ENCODE measurements around the gene NEURL3. TPM values are rescaled to one million over a fixed set of nuclear protein-coding genes. Genes with fewer than 3 reads are reported as not detected.

The NEURL3 gene, protein sequence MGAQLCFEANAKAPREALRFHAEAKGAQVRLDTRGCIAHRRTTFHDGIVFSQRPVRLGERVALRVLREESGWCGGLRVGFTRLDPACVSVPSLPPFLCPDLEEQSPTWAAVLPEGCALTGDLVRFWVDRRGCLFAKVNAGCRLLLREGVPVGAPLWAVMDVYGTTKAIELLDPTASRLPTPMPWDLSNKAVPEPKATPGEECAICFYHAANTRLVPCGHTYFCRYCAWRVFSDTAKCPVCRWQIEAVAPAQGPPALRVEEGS
- 0.09 and 0.16 TPM in 2 replicates for total RNA-seq

DNA sequence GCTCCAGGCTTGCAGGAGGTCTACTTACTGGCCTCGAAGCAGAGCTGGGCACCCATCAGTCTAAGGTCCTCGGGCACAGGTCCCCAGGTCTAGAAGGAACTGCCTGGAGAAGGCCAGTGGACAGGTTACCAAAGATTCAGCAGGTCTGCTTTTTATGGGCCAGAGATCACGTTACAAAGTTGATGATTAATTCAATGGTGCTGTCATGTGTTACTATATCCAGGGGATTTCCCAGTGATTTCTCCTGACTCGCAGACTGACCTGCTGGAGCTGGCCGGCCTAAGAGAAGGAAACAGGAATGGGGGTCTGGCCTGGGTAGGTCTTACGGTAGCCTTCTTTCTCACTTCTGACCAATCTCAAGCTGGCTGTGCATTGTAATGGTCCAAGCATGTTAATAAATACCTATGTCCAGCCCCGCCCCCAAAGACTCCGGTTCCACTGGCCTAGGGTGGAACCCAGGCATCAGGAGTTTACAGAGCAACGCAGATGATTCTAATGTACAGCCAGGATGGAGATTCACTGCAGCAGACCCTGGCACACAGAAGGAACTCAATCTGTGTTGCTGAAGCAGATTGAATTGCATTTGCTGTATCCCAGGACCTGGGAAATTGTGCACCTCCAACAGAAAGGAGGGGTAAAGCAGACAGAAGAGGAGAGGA lies at the start of gene NEURL3:
NEURL3 (minus strand) TSS at position 127 of the 659 bp plus-strand sequence; CDS start at position 56, 71 bp downstream.

DNA sequence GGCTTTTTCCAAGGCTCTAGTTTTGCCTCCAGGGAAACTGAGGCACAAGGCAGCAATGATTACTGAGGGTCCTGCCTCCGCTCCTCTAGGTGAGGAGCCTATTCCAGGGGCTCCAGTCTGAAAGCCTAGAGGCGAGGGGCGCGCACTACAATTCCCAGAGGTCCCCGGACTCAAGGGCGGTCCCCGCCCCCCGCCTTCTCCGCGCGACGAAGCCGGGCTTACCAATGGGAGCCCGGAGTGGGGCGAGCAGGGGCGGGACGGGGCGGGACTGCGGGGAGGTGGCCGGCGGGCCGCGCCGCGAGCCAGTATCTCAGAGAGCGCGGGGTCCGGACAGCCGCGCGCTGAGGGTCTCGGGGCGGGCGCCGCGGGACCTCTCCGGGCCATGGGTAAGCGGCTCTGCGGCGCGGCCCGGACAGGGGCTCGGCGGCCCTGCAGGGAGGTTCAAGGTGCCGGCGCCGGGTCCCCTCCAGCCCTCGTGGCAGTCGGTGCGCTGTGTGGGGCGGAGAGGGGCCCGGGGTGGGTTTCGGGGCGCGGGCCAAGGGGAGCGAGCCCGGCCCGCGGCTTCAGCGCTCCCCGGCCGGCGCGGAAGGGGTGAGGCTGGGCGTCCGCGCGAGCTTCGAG lies 31.4 kb upstream of the NEURL3 start, which contains the start of gene ARID5A:
ARID5A (plus strand) TSS at position 308 of the 621 bp plus-strand sequence; CDS start at position 383, 75 bp downstream.

Other genes with a start within 250 kb of the NEURL3 start
- 10.6 and 10.7 TPM in 2 replicates for gene TMEM127, start 239.4 kb downstream of the NEURL3 start, total RNA-seq
- 62.4 and 66.5 TPM in 2 replicates for gene CIAO1, start 239.1 kb downstream of the NEURL3 start, total RNA-seq
- gene SNRNP200, start 199.8 kb downstream of the NEURL3 start, total RNA-seq, result 43.0 and 46.2 TPM in 2 replicates
- gene ITPRIPL1, start 180.0 kb downstream of the NEURL3 start, total RNA-seq, result 2.7 and 3.7 TPM in 2 replicates
- gene NCAPH, start 169.6 kb downstream of the NEURL3 start, total RNA-seq, result 0.86 and 2.2 TPM in 2 replicates
- gene ARID5A, start 31.4 kb upstream of the NEURL3 start, total RNA-seq, result 6.3 and 6.4 TPM in 2 replicates
- 31.2 and 36.2 TPM in 2 replicates for gene KANSL3, start 133.0 kb upstream of the NEURL3 start, total RNA-seq
- gene FER1L5, start 137.4 kb upstream of the NEURL3 start, total RNA-seq, result 1.1 and 1.4 TPM in 2 replicates
- 21.0 and 27.7 TPM in 2 replicates for gene LMAN2L, start 234.7 kb upstream of the NEURL3 start, total RNA-seq